ENCODE measurements around the gene PYGM.

The PYGM gene

DNA sequence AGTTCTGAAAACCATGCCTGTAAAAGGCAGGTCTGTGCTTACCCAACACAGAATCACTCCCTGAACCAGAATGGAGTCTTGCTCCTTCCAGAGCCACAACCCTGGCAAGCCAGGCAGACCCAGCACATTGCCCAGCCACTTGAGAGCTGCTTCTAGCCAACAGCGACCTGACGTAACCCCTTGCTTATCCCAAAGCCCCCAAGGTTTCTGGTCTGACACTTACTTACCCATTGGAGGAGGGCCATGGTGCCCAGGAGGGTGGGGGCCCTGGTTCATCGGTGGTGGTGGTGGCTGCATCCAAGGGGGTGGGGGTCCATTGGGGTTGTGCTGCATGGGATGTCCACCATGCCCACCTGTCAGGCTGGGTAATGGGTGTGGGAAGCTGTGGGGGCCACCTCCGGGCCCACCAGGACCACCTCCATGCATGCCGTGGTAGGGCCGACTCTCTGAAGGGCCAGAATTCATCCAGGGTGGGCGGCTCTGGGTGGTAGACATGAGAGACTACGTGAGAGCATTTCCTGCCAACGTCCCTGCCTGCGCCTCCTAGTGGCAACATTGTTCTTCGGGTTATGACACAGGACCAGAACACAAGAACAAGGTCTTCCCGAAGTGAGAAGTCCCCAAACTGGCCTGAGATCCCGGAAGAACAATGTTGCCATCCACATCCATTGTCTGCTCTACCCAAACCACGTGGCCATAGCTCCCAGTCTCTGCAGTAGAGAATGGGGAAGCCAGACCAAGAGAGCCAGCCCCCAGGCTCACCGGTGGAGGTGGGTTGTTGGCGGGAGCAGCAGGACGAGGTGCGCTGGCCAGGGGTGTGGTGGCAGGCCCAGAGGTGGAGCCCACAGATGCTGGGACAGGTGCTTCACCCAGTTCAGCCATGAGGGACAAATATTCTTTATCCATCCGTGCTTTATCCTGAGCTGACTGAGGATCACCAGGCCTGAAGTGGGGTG, 7.8 kb upstream of the PYGM start:
- no peak for DNase-seq (ENCODE audit: low read depth)
- TF ChIP-seq, protein P1, sequence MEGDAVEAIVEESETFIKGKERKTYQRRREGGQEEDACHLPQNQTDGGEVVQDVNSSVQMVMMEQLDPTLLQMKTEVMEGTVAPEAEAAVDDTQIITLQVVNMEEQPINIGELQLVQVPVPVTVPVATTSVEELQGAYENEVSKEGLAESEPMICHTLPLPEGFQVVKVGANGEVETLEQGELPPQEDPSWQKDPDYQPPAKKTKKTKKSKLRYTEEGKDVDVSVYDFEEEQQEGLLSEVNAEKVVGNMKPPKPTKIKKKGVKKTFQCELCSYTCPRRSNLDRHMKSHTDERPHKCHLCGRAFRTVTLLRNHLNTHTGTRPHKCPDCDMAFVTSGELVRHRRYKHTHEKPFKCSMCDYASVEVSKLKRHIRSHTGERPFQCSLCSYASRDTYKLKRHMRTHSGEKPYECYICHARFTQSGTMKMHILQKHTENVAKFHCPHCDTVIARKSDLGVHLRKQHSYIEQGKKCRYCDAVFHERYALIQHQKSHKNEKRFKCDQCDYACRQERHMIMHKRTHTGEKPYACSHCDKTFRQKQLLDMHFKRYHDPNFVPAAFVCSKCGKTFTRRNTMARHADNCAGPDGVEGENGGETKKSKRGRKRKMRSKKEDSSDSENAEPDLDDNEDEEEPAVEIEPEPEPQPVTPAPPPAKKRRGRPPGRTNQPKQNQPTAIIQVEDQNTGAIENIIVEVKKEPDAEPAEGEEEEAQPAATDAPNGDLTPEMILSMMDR (conservative IDR thresholded peaks at IDR 0.05; ENCODE audit: low read depth, low read length), result peak; percentile 83
- H3K4me3 ChIP-seq (ENCODE audit: low read length), result no peak overlapping the region

DNA sequence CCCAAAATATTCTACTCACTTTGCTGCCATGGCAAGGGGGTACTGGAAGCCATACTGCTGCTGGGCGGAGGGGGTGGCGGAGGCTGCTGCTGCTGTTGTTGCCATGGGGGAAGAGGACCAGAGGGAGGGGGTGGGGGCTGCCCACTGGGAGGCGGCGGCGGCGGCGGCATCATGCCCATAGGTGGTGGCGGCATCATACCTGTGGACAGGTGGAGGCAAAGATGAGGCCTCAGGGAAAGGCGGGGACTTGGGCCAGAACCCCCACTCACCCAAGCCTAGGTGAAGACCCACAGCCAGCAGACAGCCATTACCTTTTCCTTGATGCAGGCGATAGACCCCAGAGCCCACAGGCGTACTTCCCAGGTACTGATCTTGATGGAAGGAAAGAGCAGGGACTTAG, 7.1 kb upstream of the PYGM start:
- TF ChIP-seq, protein P1 (conservative IDR thresholded peaks at IDR 0.05; ENCODE audit: low read depth, low read length), result no peak
- DNase-seq (ENCODE audit: low read depth), result no peak
- no peak overlapping the region for H3K4me3 ChIP-seq (ENCODE audit: low read length)

DNA sequence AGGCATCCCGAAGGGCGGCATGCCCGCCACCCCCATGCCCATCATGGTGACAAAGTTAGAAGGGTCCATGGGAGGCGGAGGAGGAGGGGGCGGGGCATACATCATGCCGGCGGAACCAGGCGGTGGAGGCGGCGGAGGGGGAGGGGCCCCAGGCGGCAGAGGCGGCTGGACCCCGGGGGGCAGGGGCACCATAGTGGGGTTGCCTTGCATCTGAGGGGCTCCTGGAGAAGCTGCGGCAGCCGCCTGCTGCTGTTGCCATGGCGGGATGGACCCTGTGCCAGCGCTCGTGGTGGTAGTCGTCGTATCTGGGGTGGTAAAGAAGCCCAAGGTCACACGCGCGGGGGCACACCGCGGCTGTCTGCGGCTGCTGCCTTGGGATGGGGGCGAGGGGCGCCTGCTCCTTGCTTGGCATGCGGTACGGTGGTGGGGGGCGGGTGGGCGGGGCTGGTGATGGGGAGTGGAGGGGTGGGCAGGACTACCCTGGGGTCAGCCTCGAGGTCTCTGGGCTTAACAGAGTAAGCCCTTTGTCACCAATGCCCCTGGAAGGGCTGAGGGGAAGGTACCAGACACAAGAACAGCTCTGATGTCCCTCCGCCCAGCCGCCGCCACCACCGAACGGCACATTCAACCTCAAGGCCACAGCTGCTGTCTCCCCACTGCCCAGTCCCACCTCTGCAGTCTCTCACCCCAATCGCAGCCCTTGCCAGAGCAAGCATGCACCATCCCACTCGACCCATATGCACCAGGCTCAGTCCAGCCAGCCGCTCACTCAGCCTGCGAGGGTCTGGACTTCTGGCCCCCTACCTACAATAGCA, 6.3 kb upstream of the PYGM start:
- H3K4me3 ChIP-seq (ENCODE audit: low read length), result no peak overlapping the region
- TF ChIP-seq, protein P1 (conservative IDR thresholded peaks at IDR 0.05; ENCODE audit: low read depth, low read length), result no peak
- DNase-seq (ENCODE audit: low read depth), result no peak

DNA sequence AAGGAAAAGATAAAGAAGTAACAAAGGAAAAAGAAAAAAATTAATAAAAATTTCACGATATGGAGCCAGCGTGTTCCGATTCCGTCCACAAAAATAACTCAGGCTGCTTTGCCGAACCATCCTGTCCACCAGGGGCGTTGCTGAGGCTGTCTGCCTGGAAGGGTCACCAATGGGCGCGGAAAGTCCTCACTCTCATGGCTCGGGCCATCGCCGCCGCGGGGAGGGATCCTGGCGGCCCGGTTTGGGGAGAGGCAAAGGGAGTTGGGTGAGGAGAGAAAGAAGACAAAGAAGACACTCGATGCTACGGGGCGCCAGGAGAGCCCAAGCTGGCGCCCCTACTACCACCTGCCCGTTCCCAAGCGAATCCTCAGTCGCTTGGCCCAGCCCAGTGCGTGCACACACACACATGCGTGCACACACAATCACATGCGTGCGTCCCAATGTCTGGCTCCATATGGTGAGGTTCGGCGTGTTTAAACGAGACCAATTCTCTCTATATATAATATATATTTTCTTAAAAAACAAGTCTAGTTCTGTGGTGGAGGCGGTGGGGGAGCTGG, 5.6 kb upstream of the PYGM start:
- no peak for DNase-seq (ENCODE audit: low read depth)
- TF ChIP-seq, protein P1 (conservative IDR thresholded peaks at IDR 0.05; ENCODE audit: low read depth, low read length), result peak; percentile 35
- H3K4me3 ChIP-seq (ENCODE audit: low read length), result no peak overlapping the region

DNA sequence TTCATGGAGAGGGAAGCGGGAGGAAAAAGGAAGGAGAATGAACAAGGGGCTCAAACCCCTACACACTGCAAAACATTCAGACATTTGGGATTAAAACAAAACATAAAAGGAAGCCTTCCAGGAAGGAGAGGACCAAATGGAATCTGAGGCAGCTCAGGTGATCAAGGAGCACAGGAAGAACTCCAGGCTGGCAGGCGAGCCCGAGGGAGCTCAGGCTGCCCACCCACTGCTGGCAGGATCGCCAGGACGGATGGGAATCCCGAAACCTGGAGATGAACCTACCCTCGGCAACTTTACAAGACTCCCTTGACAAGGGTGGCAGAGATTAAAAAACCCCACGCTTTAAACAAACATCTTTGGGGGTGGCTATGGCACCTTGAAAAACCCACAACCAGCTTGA, 5.0 kb upstream of the PYGM start:
- DNase-seq (ENCODE audit: low read depth), result no peak
- TF ChIP-seq, protein P1 (conservative IDR thresholded peaks at IDR 0.05; ENCODE audit: low read depth, low read length), result no peak
- no peak overlapping the region for H3K4me3 ChIP-seq (ENCODE audit: low read length)

DNA sequence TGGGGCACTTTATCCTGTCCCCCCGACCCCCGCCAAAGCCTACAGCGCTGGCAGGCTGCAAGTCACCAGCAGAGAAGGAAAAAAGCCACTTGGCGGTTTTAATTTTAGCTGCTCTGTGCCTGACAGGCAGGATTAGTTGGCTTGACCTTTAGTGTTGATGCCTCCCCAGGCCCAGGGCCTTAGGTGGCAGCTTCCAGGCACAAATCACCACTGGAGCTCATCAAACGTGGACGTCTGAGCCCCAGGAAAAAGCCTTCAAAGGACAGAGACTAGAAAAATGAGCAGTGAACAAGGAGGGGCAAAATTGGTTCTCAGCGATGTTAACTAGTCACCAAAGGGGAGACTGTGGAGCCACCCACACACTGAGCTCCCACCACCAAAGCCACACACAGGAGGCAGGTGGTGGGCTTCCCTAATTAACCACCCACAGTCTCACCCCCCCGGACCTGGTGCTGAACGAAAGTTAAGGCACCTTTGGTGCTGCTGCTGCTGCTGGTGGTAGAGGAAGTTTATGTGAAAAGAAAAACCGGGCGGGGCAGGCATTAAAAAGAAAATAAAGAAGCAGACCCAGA, 4.4 kb upstream of the PYGM start:
- TF ChIP-seq, protein P1 (conservative IDR thresholded peaks at IDR 0.05; ENCODE audit: low read depth, low read length), result no peak

More for the DNA sequence above, 4.4 kb upstream of the PYGM start:
- no peak overlapping the region for H3K4me3 ChIP-seq (ENCODE audit: low read length)
- DNase-seq (ENCODE audit: low read depth), result no peak

Measured in retinal pigment epithelial cell (primary cell).